Jurkat, Clone E6-1 (cell line): ENCODE data around the gene TRIM63.

ENCODE experiments used
- DNase-seq: peaks from one replicate; pipeline ENCODE4 v3.0.0-alpha.2; 2011; ENCODE audit warnings: low read depth, low spot score
- H3K4me3 ChIP-seq: 2 replicates; pipeline ENCODE4 v1.5.1; 2011; ENCODE audit warnings: mild to moderate bottlenecking, low read length, control low read depth, moderate library complexity

TRIM63 gene

DNA sequence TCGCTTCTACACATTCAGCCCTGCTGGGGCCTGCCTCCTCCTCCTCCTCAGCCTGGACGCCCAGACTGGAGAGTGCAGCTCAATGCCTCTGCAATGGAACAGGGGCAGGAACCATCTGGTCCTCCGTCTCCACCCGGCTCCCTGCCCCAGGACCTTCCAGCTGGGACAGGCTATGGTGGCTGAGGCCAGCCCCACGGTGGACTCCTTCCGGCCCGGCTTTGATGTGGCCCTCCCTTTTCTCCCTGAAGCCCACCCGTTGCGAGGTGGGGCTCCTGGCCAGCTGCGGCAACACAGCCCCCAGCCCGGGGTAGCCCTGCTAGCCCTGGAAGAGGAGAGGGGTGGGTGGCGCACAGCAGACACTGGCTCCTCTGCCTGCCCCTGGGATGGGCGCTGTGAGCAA lies 44.4 kb downstream of the TRIM63 start:
- no peak for DNase-seq
- no peak overlapping the region for H3K4me3 ChIP-seq

GRCh38 chr1:26022404-26022779 lies 45.0 kb downstream of the TRIM63 start:
- DNase-seq, result no peak
- no peak overlapping the region for H3K4me3 ChIP-seq

DNA sequence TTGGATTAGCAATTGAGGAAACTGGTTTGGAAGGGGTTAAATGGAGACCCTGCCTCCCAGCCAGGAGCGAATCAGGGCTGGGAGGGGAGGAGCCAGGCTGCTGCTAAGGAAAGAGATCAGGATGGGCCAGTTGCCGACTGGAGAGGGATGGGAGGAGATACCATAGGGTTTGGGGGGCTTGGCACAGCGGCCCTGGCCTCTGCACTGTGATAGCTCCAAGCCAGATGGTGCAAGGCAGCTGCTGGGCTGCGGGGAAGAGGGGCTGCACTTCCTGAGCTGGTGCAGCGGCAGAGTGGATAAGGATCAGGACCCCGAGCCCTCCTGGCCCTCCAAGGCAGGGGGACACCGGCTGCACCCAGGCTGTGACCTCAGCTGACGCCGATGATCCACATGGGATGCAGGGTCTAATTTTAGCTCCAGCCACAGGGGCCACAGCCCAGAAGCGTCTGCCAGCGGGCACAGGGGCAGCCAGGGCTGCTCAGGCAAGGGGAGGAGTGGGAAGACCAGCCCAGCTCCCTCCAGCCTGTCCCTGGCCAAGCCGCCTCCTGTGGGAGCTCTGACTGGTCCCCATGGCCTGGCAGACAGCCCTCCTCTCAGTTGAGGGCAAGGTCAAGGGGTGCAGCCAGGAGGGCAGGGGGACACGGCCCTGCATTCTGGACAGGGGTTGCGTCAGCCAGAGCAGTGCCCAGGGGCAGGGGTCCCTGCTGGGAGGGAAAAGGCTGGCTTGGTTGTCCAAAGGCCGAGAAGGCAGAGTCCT lies 45.6 kb downstream of the TRIM63 start, which contains the start of gene EXTL1:
Gene EXTL1, plus strand, starts transcription at position 129 of the 757 bp plus-strand sequence. CDS start 872 bp downstream, outside the sequence.
- no peak for DNase-seq
- H3K4me3 ChIP-seq, result no peak within 1 kb of the TSS

DNA sequence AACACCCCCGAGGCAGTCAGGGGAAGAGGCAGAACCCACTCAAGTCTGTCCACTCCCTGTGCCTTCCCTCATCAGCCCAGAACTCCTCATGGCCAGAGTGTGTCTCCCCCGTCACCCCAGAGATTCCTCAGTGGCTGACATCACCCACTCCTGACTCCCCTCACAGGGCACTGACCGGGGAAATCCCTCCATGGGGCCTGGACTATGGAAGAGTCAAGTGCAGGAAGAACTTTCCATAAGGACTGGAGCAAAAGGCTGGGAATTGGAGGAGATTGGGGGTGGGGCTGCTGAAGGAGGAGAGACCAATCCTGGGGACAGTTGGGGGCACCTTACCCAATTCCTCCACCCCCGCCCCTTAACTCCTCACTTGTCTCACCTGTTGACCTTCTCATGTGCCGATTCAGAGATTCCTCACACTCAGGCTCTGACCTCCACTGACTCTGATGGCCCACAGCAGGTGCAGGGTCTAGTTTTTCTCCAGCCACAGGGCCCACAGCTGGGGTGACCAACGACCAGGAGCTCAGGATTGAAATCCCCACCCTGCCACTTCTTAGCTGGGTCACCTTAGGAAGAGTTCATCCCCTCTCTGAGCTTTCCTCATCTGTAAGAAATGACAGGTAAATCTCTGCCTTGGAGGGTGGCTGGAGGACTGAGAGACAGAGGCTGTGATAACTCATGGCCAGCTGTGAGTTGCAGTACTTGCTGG lies 46.3 kb downstream of the TRIM63 start:
- no peak overlapping the region for H3K4me3 ChIP-seq
- no peak for DNase-seq

DNA sequence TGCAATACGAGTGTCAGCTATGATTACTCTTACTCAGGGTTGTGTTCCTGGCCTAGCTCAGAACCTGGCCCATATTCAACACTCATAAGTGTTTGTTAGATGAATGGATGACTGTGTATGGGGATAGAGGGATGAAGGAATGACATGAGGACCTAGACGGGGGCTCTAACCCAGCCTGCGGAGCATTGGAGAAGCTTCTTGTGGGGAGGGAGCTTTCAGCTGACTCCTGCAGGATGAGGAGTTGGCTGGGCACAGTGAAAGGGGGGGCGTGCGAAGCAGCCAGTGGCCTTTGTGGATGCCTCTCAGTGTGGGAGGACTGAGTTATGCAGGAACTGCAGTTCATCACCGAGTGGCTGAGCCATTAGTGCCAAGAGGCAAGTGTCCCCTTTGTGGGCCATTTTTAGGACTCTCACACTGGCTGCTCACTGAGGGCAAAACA lies 47.1 kb downstream of the TRIM63 start:
- DNase-seq, result no peak
- no peak overlapping the region for H3K4me3 ChIP-seq

DNA sequence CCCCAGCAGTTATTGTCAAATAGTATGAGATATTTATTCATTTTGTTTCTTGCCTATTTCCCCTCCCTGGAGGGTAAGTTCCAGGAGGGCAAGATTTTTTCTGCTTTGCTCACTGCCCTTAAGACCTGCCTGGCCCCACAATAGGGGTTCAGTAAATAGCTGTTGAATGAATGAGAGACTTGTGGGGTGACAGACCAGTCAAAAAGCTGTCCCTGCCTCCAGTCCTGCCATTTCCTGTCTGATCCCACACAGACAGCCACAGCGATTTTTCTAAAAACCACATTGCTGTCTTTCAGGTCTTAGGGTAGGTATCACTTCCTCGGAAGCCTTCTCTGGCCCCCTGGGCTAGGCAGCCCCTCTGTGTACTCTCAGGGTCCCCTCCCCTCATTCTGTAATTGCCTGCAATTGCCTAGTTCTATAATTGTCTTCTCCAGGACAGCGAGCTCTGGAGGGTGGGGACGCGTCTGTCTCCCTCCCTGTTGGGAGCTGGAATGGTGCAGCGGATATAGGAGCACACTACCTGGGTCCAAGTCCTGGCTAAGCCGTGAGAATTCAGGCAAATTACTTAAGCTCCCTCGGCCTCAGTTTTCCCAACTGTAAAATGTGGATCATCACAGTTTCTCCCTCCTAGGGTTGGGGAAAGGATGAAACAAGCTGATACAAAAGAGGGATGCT lies 47.7 kb downstream of the TRIM63 start:
- DNase-seq, result no peak

DNA sequence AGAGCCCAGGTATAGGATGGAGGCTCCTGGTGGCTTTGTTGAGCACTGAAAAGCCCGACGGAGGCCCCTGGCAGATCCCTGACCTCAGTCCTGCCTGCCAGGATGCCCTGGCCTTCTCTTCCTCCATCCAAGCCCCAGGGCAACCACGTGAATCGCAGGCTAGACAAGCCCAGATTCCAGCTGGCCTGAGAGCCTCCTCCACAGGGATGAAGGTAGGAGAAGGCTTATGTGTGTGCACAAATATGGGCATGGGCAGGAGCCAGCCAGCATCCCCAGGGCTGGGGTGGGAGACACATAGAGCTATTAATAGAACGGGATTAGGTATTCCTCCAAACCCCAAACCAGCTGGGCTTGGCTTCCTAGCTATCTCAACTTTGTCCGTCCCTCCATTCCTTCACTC lies 49.8 kb downstream of the TRIM63 start:
- no peak for DNase-seq

More for the DNA sequence above, 47.7 kb downstream of the TRIM63 start:
- H3K4me3 ChIP-seq, result no peak overlapping the region

GRCh38 chr1:26016953-26017545 lies 50.4 kb downstream of the TRIM63 start:
- peak; percentile 75 for DNase-seq
- no peak overlapping the region; the same call in 1 of the 2 replicates for H3K4me3 ChIP-seq

More for the DNA sequence above, 49.8 kb downstream of the TRIM63 start:
- H3K4me3 ChIP-seq, result no peak overlapping the region

DNA sequence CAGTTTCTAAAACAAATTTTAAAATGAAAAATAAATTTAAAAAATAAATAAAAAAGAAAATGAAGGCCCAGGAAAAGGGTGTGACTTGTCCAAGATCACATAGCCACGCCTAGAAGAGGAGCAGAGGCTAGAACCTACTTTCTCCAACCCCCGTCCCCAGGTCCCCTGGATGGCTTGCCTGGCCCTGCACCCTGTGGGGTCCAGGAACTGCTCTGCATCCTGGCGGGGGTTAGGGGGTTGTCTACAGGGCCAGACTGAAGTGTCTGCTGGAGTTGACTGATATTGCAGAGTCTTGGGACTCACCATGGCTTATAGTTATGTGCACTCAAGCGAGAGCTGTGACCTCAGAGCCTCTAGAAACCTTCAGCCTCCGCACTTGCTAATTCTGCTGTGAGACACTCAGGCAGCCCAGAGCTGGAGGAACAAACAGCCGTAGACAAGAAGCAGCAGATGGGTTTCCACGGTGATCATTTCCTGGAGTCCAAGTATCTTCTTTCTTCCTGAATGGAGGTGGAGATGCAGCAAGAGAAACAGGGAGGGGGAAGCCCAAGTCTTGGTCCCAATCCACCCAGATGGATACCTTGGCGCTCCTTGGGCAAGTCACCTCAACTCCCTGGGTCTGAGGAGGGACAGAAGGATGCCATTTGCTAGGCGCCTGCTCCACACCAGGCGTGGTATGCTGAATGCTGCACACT lies 51.0 kb downstream of the TRIM63 start:
- no peak overlapping the region for H3K4me3 ChIP-seq
- no peak for DNase-seq

DNA sequence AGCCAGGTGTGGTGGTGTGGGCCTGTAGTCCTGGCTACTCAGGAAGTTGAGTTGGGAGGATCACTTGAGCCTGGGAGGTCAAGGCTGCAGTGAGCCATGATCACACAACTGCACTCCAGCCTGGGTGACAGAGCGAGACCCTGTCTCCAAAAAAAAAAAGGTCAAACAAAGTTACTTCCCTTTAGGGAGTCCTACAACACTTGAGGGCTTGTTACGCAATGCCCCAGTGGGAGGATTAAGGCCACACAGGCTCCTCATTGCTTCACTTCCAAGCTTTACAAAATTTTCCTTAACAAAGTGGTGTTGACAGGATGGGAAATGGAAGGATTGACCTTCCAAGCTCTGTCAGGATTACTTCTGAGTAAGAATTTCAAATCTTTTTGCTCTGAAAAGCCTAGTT lies 52.1 kb downstream of the TRIM63 start:
- DNase-seq, result no peak
- no peak overlapping the region for H3K4me3 ChIP-seq

- H3K4me3 ChIP-seq, result no peak overlapping the region
- no peak for DNase-seq
These were observed 53.3 kb downstream of the TRIM63 start for GRCh38 chr1:26014179-26014578.

DNA sequence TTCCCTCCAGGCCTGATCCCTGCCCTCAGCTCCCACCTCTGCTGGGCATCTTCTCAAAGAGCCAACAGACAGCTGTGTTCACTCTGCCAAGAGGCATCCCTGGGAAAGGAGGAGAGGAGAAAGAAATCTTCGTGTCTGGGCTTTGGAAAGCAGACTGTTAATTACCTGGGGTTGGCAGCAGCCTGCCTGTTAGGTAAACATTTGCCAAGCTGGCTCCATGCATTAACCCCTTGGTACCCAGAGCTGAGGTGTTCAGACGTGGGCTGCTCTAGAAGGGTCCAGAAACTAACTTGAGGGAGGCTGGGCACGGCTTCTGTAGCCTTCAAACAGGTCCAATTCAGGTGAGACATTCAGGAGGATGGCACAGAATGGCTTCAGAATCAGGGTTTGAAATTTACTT lies 54.6 kb downstream of the TRIM63 start:
- no peak for DNase-seq
- no peak overlapping the region for H3K4me3 ChIP-seq

DNA sequence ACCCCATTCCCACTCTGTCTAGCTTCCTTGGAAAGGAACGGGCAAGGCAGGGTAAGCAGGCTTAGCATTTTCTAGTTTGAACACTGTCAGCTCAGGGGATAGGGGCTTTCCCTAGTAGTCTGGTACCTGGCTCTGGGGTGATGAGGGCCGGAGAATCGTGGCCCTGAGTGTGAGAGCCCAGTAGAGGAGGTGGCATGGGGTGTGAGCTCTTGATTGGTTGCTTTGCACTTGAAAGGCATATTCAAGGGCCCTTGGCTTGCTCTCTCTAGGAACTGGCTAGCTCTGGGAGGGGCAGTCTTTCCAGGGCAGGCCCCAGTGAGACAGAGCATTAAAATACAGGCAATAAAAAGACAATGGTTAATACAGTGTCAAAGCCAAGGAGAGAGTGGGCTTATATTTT lies 56.6 kb downstream of the TRIM63 start:
- H3K4me3 ChIP-seq, result no peak overlapping the region
- no peak for DNase-seq

DNA sequence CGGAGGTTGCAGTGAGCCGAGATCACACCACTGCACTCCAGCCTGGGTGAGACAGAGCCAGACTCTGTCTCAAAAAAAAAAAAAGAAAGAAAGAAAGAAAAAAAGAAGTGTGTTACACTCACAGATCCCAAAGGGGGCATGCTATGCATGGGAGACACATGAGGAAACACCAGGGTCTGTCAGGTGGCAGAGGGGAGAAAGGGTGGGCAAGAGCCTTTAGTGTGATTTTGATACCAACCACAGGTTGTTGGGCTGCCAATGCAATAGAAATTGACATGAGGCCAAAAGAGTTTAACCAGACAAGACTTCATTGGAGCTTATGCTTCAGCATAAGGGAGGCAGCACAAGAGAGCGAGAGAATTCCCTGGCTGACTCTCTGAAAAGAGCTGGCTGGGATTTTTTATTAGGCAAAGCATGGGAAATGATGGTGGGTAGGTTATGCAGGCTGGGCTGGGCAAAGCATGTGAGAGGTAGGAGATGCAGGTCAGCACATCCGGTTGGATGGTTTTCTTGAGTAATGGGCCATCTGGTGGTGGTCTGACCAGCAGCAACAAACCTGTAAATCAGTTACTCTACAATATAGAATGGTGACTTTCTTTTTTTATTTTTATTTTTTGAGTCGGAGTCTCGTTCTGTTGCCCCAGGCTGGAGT lies 57.5 kb downstream of the TRIM63 start:
- no peak overlapping the region for H3K4me3 ChIP-seq
- DNase-seq, result no peak

GRCh38 chr1:26006710-26007109 lies 60.7 kb downstream of the TRIM63 start:
- DNase-seq, result no peak
- no peak overlapping the region for H3K4me3 ChIP-seq

- DNase-seq, result no peak
- H3K4me3 ChIP-seq, result no peak overlapping the region
These were observed 61.9 kb downstream of the TRIM63 start for GRCh38 chr1:26005434-26006105.

- H3K4me3 ChIP-seq, result no peak overlapping the region
- no peak for DNase-seq
These were observed 63.7 kb downstream of the TRIM63 start for GRCh38 chr1:26003756-26004155.

DNA sequence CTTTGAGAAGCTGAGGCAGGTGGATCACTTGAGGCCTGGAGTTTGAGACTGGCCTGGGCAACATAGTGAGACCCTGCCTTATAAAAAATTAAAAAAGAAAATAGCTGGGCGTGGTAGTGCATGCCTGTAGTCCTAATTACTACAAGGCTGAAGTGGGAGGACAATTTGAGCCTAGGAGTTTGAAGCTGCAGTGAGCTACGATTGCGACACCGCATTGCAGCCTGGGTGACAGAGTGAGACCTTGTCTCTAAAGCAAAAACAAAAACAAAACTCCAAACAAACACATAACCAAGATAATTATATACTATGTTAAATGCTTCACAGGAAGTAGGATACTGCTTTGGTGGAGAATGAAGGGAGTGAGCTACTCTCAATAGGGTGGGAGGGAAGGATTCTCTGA lies 64.2 kb downstream of the TRIM63 start:
- no peak overlapping the region for H3K4me3 ChIP-seq
- DNase-seq, result no peak
